HG02571 (cell line): ENCODE data around the gene B3GNT3.
"Not testable (repeated sequence)": the region's sequence is repeated elsewhere in the genome, so short reads cannot be mapped to it uniquely, and the experiment has no call there.

ENCODE experiments used
- ATAC-seq: cut with Tn5 transposase; IDR thresholded peaks from one replicate; pipeline ENCODE4 v1.9.1; 2021; ENCODE audit warnings: mild to moderate bottlenecking, moderate library complexity; ENCODE audit not compliant: unreplicated experiment

Gene B3GNT3

DNA sequence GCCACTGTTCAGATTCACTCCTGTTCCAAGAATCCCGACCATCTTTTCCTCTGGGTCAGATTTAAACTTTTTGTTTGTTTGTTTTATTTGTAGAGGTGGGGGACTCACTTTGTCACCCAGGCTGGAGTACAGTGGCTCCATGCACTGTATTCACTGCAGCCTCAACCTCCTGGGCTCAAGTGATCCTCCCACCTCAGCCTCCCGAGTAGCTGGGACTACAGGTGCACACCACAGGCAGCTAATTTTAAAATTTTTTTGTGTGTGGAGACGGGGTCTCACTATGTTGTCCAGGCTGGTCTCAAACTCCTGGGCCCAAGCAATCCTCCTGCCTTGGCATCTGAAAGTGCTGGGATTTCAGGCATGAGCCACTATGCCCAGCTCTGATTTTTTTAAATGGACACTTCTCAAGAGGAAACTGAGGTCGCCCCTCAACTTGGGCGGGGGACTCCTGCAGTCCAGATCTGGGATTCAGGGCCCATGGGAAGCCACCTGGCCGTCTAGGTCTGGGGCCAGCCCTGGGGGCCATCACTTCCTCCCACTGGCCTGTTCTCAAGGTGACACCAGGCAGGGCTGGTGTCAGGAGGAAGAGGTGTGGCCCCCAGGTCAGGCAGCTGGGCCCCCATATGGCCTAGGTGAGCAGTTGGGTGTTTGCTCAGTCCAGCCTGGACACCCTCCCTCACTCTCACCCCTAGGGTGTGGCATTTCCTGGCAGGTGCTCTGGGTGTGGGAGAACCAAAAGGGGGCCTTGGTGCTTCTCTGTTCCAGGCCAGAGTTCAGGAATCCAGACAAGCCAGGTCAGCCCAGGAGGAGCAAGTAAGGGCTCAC, 1.3 kb downstream of the B3GNT3 start:
- ATAC-seq: no peak

DNA sequence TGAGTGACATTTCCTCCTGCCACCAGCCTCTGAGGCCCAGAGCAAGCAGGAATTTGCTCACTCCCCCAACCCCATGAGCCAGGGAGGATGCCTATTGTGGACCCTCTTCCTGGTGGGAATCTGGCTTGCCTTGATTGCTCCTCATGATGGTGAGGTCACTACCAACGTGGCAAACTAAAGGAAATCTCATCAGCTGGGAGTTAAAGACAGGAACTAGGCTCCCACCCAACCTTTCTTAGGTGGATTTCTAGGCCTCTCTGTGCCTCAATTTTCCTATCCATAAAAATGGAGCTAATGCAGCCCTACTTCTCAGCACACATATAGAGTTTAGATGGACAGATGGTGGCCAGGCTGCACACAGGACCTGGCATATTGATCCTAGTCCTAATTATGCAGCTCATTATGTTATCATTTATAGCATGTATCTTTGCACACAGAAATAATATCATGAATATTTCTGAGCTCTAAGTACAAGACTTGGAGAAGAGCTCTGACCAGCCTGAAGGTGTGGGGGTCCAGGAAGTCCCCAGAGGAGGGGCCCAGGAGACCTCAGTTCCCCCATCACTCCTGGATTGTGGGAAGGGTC, 2.0 kb downstream of the B3GNT3 start:
- ATAC-seq: no peak

DNA sequence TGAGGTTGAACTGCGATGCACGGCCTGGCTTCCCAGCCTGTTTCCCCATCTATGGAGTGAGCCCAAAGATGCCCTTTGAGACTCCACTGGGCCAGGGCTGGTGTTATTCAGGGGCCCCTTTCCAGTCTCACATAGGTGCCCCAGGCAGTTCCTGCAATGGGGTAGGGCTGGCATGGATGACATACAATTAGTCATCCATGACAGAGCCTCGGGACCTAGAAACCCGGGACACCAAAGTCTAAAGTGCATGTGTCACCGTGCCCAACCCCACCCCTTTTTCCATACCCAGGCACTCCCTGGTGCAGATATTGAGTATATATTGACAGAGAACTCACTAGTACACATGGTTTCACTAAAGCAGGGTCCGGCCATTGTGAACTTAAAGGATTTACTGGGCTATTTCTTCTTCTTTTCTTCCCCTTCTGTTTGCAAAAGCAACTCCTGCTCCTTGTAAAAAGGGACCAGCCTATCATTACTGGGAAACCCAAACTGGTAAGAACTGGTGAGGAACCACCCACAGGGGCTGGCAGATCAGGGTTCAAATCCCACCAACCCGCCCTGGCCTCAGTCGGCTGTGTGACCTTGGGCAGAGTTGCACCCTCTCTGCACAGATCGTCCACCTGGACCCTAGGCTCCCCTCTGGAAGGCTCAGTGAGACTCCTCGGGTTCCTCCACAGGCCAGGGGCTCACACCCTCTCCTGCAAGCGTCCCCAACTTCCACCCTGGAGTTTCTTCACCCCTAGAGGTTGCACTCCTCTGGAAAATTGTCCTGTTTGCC, 2.7 kb downstream of the B3GNT3 start:
- ATAC-seq: no peak

DNA sequence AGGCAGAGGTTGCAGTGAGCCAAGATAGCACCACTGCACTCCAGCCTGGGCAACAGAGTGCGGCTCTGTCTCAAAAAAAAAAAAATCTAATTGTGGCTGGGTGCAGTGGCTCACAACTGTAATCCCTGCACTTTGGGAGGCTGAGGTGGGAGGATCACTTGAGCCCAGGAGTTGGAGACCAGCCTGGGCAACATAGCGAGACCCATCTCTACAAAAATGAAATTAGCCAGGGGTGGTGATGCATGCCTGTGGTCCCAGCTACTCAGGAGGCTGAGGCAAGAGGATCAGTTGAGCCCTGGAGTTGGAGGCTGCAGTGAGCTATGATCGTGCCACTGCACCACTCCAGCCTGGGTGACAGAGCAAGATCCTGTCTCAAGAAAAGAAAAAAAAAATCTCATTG, 3.7 kb downstream of the B3GNT3 start:
- not testable (repeated sequence) for ATAC-seq

DNA sequence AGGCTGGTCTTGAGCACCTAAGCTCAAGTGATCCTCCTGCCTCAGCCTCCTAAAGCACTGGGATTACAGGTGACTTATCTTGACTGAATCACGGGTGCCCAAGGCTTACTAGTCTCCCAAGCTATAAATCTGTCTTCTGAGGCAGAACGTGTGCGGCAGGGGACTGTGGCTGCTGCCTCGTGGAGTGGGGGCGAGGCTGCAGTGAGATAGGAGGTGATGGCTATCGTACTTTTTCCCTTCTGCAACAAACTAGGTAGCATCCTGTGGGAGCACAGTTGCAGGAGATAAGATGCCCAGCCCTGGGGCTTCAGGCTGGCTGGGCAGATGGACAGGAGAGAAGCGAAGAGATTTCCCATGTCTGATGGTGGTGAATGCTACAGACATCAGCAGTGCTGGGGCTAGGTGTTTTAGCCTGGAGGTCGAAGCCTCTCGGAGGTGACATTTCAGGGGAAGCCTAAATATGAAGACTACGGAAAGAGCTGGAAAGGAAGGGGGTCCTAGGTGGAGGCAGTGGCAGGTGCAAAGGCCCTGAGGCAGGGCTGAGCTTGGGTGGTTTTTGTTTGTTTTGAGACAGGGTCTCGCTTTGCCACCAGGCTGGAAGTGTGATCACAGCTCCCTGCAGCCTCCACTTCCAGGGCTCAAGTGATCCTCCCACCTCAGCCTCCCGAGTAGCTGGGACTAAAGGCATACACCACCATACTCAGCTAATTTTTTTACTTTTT, 7.4 kb downstream of the B3GNT3 start:
- ATAC-seq: no peak

DNA sequence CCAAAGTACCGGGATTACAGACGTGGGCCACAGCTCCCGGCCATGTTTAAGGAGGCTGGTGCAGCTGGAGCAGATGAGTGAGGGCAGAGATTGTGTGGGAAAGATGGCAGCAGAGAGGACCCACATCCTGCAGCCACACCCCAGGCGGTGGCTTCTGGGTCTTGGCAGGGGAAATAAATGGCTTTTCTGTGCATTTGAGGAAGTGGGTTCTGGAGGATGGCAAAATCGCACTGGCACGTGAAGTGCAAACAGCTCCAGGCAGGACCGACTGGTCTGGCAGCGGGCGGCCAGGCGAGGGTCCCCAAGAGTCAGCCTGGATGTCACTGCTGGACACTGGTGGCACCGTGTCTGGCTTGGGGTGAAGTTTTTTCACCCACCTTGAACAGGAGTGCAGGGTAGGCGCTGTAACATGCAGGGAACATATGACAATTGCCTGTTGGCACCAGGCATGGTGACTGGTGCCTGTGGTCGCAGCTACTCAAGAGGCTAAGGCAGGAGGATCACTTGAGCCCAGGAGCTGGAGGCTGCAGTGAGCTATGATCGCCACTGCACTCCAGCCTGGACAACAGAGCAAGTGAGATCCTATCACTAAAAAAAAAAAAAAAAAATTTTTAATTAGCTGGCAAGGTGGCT, 8.4 kb downstream of the B3GNT3 start:
- ATAC-seq: no peak

DNA sequence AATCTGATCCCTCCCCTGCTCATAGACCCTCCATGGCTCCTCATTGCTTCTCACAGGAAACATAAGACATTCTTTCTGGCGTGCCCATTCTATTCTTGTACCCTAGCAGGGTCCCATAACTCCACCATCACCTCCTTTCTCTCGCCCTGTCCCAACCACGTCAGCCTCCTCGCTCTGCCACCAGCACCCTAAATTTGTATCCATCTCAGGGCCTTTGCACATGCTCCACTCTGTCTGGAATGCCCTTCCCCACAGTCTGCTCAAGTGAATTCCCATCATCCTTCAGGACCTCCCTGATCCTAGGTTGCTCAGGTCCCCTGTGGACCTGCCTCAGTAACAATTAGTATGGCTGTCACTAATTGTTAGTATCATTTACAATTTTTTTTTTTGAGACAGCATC, 10.5 kb downstream of the B3GNT3 start:
- ATAC-seq: no peak

DNA sequence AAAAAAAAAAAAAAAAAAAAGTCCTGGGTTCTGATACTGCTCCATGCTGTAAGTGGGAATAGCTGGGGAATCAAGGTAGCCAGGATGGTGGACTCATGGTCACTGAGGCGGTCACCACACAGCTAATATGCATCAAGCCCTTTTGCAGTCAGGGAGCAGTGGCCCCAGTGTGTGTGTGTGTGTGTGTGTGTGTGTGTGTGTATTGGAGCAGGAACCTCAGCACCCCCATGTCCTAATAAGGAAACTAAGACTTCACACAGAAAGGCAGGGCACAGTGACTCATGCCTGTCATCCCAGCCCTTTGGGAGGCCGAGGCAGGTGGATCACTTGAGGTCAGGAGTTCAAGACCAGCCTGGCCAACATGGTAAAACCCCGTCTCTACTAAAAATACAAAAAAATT, 12.0 kb downstream of the B3GNT3 start:
- no peak for ATAC-seq

DNA sequence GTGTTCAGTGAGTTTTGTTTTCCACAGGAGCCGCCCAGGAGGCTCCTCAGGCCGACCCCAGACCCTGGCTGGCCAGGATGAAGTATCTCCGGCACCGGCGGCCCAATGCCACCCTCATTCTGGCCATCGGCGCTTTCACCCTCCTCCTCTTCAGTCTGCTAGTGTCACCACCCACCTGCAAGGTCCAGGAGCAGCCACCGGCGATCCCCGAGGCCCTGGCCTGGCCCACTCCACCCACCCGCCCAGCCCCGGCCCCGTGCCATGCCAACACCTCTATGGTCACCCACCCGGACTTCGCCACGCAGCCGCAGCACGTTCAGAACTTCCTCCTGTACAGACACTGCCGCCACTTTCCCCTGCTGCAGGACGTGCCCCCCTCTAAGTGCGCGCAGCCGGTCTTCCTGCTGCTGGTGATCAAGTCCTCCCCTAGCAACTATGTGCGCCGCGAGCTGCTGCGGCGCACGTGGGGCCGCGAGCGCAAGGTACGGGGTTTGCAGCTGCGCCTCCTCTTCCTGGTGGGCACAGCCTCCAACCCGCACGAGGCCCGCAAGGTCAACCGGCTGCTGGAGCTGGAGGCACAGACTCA, 12.9 kb downstream of the B3GNT3 start:
- ATAC-seq: no peak

DNA sequence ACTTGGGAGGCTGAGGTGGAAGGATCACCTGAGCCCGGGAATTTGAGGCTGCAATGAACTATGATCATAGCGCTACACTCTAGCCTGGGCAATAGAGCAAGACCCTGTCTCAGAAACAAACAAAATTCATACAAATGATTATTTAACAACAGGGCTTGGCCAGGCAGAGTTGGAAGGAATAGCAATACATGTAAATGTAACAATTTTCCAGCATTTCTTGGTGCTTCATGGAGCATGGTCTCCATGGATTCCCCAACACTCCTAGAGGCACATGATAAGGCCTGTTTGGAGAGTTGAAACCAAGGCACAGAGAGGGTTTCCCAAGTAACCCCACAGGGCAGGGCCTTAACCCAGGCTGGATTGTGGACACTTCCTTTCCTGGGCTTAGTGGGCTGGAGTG, 16.2 kb downstream of the B3GNT3 start:
- ATAC-seq: no peak

DNA sequence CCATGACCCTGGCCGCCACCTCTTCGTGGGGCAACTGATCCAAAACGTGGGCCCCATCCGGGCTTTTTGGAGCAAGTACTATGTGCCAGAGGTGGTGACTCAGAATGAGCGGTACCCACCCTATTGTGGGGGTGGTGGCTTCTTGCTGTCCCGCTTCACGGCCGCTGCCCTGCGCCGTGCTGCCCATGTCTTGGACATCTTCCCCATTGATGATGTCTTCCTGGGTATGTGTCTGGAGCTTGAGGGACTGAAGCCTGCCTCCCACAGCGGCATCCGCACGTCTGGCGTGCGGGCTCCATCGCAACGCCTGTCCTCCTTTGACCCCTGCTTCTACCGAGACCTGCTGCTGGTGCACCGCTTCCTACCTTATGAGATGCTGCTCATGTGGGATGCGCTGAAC, 16.7 kb downstream of the B3GNT3 start:
- no peak for ATAC-seq

DNA sequence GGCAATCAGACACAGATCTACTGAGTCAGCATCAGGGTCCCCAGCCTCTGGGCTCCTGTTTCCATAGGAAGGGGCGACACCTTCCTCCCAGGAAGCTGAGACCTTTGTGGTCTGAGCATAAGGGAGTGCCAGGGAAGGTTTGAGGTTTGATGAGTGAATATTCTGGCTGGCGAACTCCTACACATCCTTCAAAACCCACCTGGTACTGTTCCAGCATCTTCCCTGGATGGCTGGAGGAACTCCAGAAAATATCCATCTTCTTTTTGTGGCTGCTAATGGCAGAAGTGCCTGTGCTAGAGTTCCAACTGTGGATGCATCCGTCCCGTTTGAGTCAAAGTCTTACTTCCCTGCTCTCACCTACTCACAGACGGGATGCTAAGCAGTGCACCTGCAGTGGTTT, 17.2 kb downstream of the B3GNT3 start:
- ATAC-seq: no peak

DNA sequence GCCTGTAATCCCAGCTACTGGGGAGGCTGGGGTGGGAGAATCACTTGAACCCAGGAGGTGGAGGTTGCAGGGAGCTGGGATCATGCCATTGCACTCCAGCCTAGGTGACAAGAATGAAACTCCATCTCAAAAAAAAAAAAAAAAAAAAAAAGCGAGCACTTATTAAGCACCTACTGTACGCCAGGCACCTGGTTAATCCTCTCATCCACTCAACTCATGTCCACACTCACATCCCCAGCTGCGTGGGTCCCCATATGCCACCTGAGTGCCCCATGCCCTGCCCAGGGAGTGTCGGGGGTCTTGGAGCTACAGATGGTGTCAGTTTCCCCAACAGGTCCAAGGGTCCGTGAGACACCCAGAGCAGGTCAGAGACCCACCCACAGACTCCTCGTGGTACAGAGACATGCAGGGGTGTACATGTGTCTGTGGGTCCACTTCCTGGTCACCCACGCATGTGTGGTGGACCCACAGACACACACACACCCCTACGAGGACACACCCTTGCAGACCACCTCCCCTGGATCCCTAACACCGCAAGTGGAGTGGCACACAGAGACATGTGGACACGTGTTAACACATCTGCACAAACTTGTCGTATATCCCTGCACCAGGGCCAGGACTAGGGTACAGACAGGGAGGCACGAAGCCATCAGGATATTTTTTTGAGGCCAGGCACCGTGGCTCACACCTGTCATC, 22.9 kb downstream of the B3GNT3 start:
- no peak for ATAC-seq

DNA sequence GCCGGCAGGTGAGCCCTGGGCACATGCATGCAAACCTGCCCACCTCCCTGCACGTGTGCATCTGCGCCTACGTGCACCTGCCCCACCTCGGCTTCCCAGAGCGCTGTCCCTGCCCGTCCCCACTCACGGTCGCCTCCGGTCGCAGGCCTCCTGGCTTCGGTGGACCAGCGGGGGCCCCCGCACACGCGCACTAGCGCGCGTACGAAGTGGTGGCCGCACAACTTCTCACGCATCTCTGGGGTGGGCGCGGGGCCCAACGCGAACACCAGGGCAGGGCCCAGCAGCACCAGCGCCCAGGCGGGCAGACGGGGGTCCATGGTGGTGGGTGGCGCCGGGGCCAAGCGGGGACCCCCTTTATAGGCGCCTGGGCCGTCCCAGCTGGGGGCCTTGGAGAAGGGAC, 26.3 kb downstream of the B3GNT3 start, which contains the start of gene INSL3:
Gene INSL3 (minus strand): TSS at position 330 of the 400 bp plus-strand sequence. CDS start 13 bp downstream, at position 317.
- no peak for ATAC-seq

DNA sequence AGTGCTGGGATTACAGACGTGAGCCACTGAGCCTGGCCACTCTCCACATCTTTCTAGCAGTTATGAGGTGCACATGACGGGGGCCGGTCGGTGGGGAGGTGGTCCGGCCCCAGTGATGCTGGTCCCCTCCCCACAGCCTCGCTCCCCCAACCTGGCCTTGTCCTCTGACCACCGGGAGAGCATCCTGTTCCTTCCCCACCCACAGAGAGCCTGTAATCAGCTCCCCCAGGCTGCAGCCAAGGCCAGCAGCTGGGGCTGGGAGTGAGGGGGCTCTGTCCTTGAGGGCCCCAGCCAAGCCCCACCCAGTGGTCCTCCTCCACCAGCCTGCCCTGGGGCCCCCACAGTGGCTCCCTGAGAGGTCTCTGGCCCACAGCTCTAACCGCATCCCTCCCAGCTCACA, 29.4 kb downstream of the B3GNT3 start:
- no peak for ATAC-seq

DNA sequence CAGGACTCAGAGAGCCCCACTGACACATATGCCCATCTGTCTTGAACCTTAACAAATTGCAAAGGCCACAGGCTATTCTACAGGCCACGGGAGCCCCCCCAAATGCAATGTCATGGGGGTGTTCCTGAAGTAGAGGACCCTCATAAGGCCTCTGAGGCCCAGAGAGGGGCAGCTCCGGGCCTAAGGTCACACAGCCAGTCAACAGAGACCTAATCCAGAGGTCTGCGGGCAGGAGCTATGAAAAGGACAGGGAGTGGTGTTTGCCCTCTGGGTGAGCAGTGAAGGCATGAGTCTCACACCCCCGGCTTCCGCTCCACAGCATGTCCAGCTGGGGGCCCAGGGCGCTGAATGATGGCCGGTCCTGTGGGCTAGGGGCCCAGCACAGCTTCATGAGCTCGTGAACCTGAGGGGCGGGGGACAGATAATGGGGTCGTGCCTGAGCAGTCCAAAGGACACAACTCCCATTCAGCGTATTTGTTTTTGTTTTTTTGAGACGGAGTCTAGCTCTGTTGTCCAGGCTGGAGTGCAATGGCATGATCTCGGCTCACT, 31.6 kb downstream of the B3GNT3 start:
- no peak for ATAC-seq

DNA sequence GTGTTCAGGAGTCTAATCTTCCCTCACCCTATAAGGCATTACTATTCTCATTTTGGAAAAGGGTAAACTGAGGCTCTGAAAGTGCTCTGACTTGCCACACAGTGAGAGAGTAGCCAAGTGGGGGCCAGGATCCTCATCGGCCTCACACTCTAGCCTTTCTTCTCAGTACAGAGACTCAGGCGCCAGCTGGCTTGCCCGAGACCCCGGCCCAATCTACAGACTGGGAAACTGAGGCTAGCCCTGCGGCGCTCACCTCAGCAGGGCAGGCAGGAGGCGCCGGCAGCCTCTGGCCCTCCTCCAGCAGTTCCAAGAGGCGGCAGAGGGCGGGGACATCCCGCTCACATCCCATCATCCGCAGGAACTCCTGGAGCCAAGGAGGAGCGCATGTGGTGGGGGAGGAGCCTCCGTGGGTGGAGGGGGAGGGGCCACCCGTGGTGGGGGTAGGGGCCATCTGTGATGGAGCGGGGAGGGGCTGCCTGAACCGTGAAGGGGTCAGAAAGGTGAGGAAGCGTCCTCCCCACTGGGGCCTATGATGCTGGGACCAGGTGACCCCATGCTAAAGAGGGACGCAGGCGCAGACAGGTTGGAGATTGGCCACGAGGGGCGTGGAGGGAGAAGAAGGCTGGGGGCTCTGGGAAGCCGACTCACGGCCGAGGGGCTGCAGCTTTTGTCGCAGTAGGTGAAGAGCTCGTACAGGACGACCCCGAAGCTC, 35.1 kb downstream of the B3GNT3 start:
- ATAC-seq: no peak

DNA sequence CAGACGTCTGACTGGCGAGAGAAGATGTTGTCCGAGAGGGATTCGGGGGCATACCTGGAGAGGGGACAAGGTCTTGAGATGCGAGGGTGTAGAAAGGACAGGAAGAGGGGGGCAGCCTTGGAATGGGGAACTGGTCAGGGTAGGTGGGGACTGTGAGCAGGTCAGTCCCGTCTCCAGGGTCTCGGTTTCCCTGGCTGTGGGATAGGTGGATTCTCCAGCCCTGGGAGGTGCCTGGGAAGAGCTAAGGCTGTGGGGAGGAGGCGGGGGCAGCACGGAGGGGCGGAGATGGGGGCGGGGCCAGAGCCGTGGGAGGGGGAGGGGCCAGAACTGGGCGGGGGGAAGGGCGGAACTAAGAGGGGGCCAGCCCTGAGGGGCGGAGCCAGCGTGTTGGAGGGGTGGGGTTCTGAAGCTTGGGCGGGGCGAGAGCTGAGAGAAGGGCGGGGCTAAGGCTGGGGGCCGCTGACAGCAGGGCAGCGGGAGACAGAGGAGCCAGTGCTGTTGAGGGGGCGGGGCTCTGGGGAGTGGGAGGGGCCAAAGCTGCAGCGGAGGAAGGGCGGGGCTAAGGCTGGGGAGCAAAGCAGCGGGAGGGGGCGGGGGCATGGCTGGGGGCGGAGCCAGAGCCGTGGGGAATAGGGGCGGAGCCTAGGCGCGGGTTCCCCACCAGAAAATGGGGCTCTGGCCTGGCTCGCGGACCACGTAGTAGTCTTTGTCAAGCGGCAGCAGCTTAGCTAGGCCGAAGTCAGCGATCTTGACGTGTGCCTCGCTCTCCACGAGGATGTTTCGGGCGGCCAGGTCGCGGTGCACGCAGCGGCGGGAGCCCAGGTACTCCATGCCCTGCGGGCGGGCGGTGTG, 35.9 kb downstream of the B3GNT3 start:
- no peak for ATAC-seq
